Caco-2 (cell line): ENCODE measurements around the gene PPP1R9B. TPM values are rescaled to one million over a fixed set of nuclear protein-coding genes. Genes with fewer than 3 reads are reported as not detected.
A peak's percentile ranks its signal among the peaks of the same experiment; 100 is the strongest.

Source experiments
- BruUV-seq: library from RNA; stranded (reverse); fragments of 400-500 nt; replicated peaks from 2 replicates; lab custom pipeline; 2021; lab: Mats Ljungman, UMichigan
- CTCF ChIA-PET: fragments of 300-600 bp; sonication (Branson Sonifier 250); formaldehyde crosslinking; loops from one replicate; lab custom pipeline; 2022; ENCODE audit warnings: antibody characterized with exemption; lab: Charles Lee
- POLR2A ChIA-PET: fragments of 300-600 bp; sonication (Branson Sonifier 250); formaldehyde crosslinking; loops from one replicate; lab custom pipeline; 2022; ENCODE audit warnings: antibody characterized with exemption; lab: Charles Lee
- DNase-seq, 2 experiments: peaks; one replicate each; pipeline versions ENCODE4 v3.0.0 to v3.0.0-alpha.2; 2020 to 2022
- H3K27me3 ChIP-seq: replicated peaks from 2 replicates; pipeline ENCODE4 v1.6.0; 2011; ENCODE audit warnings: low read length; ENCODE audit not compliant: control insufficient read depth, insufficient read depth
- H3K36me3 ChIP-seq: 2 replicates; pipeline ENCODE4 v1.5.1; 2011; ENCODE audit warnings: low read length; ENCODE audit not compliant: control insufficient read depth, insufficient read depth
- H3K4me1 ChIP-seq: fragments of 250-450 bp; sonication (Bioruptor Pico); 2 replicates; pipeline ENCODE4 v1.5.1; 2020; ENCODE audit warnings: mild to moderate bottlenecking
- H3K4me3 ChIP-seq: 2 replicates; pipeline ENCODE4 v1.5.1; 2011; ENCODE audit warnings: low read depth, mild to moderate bottlenecking, control low read depth, low read length
- H3K9me3 ChIP-seq: fragments of 250-450 bp; sonication (Bioruptor Pico); 2 replicates; pipeline ENCODE4 v1.5.1; 2020; ENCODE audit warnings: mild to moderate bottlenecking, moderate library complexity
- H3K27ac Mint-ChIP-seq: one replicate; pipeline ENCODE4 v1.8.0; 2022; ENCODE audit warnings: mixed read lengths; ENCODE audit not compliant: unreplicated experiment
- H3K27me3 Mint-ChIP-seq: one replicate; pipeline ENCODE4 v1.8.0; 2022; ENCODE audit warnings: mixed read lengths; ENCODE audit not compliant: insufficient read depth, unreplicated experiment
- H3K36me3 Mint-ChIP-seq: one replicate; pipeline ENCODE4 v1.8.0; 2022; ENCODE audit warnings: mild to moderate bottlenecking, mixed read lengths; ENCODE audit not compliant: insufficient read depth, unreplicated experiment
- H3K4me1 Mint-ChIP-seq: one replicate; pipeline ENCODE4 v1.8.0; 2022; ENCODE audit warnings: low read depth, mixed read lengths; ENCODE audit not compliant: unreplicated experiment
- H3K4me3 Mint-ChIP-seq: one replicate; pipeline ENCODE4 v1.8.0; 2022; ENCODE audit warnings: mild to moderate bottlenecking, moderate library complexity, mixed read lengths; ENCODE audit not compliant: unreplicated experiment
- H3K9me3 Mint-ChIP-seq: one replicate; pipeline ENCODE4 v1.8.0; 2022; ENCODE audit warnings: mixed read lengths; ENCODE audit not compliant: unreplicated experiment
- intact Hi-C: fragments of 100-400 bp; cut with micrococcal nuclease; formaldehyde crosslinking; loops from one replicate; pipeline ENCODE4 v1.10.0; 2022; ENCODE audit not compliant: unreplicated experiment
- total RNA-seq: library from RNA; stranded (reverse); gene quantifications from 2 replicates; pipeline ENCODE4 v1.2.3, GENCODE V29; 2022
- TF ChIP-seq, protein P1 (sequence below), 2 experiments: fragments of 200-600 bp in 1 of 2; IDR thresholded peaks; 1 replicate in 1 of 2; 2 replicates in 1 of 2; pipeline versions ENCODE4 v1.5.1 to v1.8.0; 2011 to 2022; ENCODE audit warnings: antibody characterized with exemption in 1 of 2, control low read depth in 1 of 2, inconsistent platforms in 1 of 2, low read depth in 1 of 2, low read length in 1 of 2, mild to moderate bottlenecking in 1 of 2, moderate library complexity in 1 of 2; ENCODE audit not compliant: insufficient read depth in 1 of 2, severe bottlenecking in 1 of 2, unreplicated experiment in 1 of 2

PPP1R9B gene
- total RNA-seq, 1 experiment from 2014 or later, result 74.8 TPM

DNA sequence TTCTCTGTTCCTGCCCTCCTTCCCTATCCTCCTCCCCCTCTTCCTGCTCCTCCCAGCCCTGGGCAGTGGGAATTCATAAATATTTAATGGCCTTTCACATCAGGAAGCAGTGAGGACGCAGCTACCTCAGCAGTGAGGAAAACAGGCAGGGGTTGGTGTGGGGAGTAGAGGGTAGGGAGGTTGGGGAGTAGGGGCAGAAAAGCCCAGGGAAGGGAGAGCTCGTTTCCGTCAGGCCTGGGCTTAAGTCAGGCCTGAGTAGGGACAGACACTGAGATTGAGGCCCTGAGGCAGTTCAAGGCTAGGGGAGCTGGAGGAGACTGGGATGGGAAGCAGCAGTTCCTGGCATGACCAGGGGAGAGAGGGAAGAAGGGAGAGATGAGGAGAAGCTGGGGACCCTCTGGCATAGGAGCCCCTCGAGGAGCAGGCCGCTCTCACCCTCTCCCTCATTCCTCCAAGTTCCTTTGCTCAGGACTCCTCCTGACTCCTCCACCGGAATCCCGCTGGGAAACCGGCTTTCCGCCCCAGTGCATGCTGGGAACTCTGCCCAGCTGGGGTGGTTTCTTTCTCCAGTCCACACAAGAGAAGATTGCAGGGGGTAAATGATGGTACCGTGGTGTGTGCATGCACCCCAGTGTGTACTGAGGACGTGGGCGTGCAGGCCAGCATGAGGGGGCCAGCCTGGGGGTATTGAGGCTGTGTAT, 26.7 kb downstream of the PPP1R9B start:
- no peaks in the 10 kb centered on the region for H3K27me3 Mint-ChIP-seq
- POLR2A ChIA-PET, result interaction anchor here (0.9 kb wide), 1 partner anchor 241 kb away, joined by 4 read pairs; no protein-coding TSS in a partner anchor
- intact Hi-C loops, result no loop called here
- no peaks in the 10 kb centered on the region for H3K9me3 ChIP-seq
- H3K9me3 Mint-ChIP-seq, result no peaks in the 10 kb centered on the region
- H3K36me3 ChIP-seq, result no peaks in the 10 kb centered on the region
- TF ChIP-seq, protein P1, sequence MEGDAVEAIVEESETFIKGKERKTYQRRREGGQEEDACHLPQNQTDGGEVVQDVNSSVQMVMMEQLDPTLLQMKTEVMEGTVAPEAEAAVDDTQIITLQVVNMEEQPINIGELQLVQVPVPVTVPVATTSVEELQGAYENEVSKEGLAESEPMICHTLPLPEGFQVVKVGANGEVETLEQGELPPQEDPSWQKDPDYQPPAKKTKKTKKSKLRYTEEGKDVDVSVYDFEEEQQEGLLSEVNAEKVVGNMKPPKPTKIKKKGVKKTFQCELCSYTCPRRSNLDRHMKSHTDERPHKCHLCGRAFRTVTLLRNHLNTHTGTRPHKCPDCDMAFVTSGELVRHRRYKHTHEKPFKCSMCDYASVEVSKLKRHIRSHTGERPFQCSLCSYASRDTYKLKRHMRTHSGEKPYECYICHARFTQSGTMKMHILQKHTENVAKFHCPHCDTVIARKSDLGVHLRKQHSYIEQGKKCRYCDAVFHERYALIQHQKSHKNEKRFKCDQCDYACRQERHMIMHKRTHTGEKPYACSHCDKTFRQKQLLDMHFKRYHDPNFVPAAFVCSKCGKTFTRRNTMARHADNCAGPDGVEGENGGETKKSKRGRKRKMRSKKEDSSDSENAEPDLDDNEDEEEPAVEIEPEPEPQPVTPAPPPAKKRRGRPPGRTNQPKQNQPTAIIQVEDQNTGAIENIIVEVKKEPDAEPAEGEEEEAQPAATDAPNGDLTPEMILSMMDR (IDR thresholded peaks at IDR 0.05; ENCODE audit: insufficient read depth in 1 of 2, low read depth in 1 of 2, low read length in 1 of 2, severe bottlenecking in 1 of 2, unreplicated experiment in 1 of 2), result no peak
- CTCF ChIA-PET, result interaction anchor here (0.6 to 2.3 kb wide), 8 partner anchors 9 to 561 kb away, joined by 3 to 11 read pairs (median 5); no protein-coding TSS in a partner anchor
- no peak overlapping the region for H3K4me3 ChIP-seq
- H3K4me1 Mint-ChIP-seq, result peaks cover 11% of the 10 kb centered on the region
- H3K27me3 ChIP-seq, result no peaks in the 10 kb centered on the region
- no peaks in the 10 kb centered on the region for H3K36me3 Mint-ChIP-seq
- BruUV-seq, result no TSS peak
- H3K27ac Mint-ChIP-seq, result no peak overlapping the region
- DNase-seq, result peak; percentile 42 to 48
- no peak overlapping the region for H3K4me3 Mint-ChIP-seq
- H3K4me1 ChIP-seq, result peaks cover 10% of the 10 kb centered on the region

DNA sequence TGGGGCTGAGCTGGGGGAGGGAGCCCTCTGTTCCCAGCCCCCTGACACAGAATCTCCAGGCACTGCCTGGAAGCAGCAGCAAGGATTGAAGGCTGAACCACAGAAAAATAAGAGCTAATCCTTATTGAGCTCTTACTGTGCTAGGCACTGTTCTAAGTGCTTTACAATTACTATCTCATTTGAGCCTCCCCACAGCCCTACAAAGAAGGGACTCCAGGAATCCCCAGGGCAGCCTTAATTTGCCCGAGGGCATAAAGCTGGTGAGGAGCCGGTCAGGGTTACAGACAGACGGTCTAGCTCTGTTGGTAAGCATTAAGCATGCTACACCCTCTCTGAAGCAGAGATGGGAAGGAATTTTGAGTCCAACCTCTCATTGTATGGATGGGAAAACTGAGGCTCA, 27.5 kb downstream of the PPP1R9B start:
- no peaks in the 10 kb centered on the region for H3K36me3 Mint-ChIP-seq
- TF ChIP-seq, protein P1 (IDR thresholded peaks at IDR 0.05; ENCODE audit: insufficient read depth in 1 of 2, low read depth in 1 of 2, low read length in 1 of 2, severe bottlenecking in 1 of 2, unreplicated experiment in 1 of 2), result no peak
- no peaks in the 10 kb centered on the region for H3K9me3 Mint-ChIP-seq
- Histone ChIP-seq H3K4me3 (no peak overlapping the region), H3K9me3 (no peaks in the 10 kb centered on the region), H3K27me3 (no peaks in the 10 kb centered on the region), H3K36me3 (no peaks in the 10 kb centered on the region), H3K4me1 (peaks cover 4% of the 10 kb centered on the region; the same call in 1 of the 2 replicates)
- intact Hi-C loops, result no loop called here
- H3K27me3 Mint-ChIP-seq, result no peaks in the 10 kb centered on the region
- ChIA-PET CTCF (interaction anchor here (1.0 to 2.3 kb wide), 6 partner anchors 8 to 235 kb away, joined by 3 to 11 read pairs (median 6); no protein-coding TSS in a partner anchor), POLR2A (interaction anchor here (0.9 kb wide), 1 partner anchor 240 kb away, joined by 4 read pairs; no protein-coding TSS in a partner anchor)
- no TSS peak for BruUV-seq
- peaks cover 4% of the 10 kb centered on the region for H3K4me1 Mint-ChIP-seq
- peak in 1 of 2 experiments; percentile 5 for DNase-seq
- no peak overlapping the region for H3K27ac Mint-ChIP-seq
- H3K4me3 Mint-ChIP-seq, result no peak overlapping the region

DNA sequence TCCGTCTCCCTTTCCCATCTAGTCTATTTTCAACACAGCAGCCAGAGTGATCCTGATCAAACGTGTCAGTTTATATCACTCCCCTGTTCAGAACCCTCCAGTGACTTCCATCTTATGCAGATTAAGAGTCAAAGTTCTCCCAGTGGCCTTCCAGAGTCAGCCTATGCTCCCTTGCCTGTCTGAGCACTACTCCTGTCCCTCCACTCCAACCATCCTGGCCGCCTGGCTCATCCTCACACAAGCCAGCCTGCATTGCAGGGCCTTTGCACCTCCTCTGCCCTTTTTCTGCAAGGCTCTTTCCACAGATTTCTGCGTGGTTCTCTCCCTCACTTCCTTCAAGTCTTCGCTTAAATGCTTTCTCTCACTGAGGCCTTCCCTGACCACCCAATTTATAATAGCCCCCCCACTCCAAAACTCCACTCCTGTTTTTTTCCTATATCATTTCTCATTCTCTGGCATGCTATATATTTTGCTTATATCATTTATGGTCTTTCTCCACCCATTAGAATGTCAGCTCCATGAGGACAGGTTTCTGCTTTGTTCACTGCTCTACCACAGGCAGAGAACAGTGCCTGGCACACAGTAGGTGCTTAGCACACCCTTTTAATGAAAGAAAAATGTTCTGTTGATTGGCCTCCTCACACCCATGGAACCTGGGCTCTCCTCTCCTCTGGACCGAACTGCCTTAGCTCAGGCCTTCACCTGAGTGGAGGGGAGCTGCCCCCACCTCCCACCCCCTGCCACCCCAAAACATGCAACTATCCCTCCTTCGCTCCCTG, 29.8 kb downstream of the PPP1R9B start:
- Histone ChIP-seq H3K9me3 (no peaks in the 10 kb centered on the region), H3K27me3 (no peaks in the 10 kb centered on the region), H3K36me3 (no peaks in the 10 kb centered on the region), H3K4me3 (no peak overlapping the region), H3K4me1 (peaks cover 4% of the 10 kb centered on the region; the same call in 1 of the 2 replicates)
- TF ChIP-seq, protein P1 (IDR thresholded peaks at IDR 0.05; ENCODE audit: insufficient read depth in 1 of 2, low read depth in 1 of 2, low read length in 1 of 2, severe bottlenecking in 1 of 2, unreplicated experiment in 1 of 2), result no peak
- H3K9me3 Mint-ChIP-seq, result no peaks in the 10 kb centered on the region
- no peak overlapping the region for H3K27ac Mint-ChIP-seq
- H3K4me1 Mint-ChIP-seq, result peaks cover 4% of the 10 kb centered on the region
- ChIA-PET CTCF (interaction anchor here (1.0 to 1.2 kb wide), 2 partner anchors 9 to 12 kb away, joined by 3 to 4 read pairs; no protein-coding TSS in a partner anchor), POLR2A (interaction anchor here (0.5 kb wide), 1 partner anchor 233 kb away, joined by 3 read pairs; no protein-coding TSS in a partner anchor)
- intact Hi-C loops, result no loop called here
- H3K4me3 Mint-ChIP-seq, result no peak overlapping the region
- H3K27me3 Mint-ChIP-seq, result no peaks in the 10 kb centered on the region
- peak; percentile 25 to 44 for DNase-seq
- no peaks in the 10 kb centered on the region for H3K36me3 Mint-ChIP-seq
- no TSS peak for BruUV-seq
